ENCODE results near the gene PRM1. TPM values are rescaled to one million over a fixed set of nuclear protein-coding genes. Genes with fewer than 3 reads are reported as not detected.
"Not testable (repeated sequence)": the region's sequence is repeated elsewhere in the genome, so short reads cannot be mapped to it uniquely, and the experiment has no call there.

Gene PRM1
- total and polyA plus RNA-seq, 2 of the 4 experiments (the other 2 are of a cell fraction), result not detected

- H3K79me1 ChIP-seq (ENCODE audit: low read depth in 1 of 2, low read length in 2 of 2); in situ Hi-C loops (cut with MboI; ENCODE audit: low sequenced_read_pairs); H2AK9ac ChIP-seq (replicated peaks; ENCODE audit: low read depth, low read length, poor library complexity); H3K18ac ChIP-seq (ENCODE audit: low read depth, low read length); H3K36me3 ChIP-seq (ENCODE audit: control insufficient read depth, insufficient read depth, low read length); H4K20me1 ChIP-seq (ENCODE audit: insufficient read depth, low read length); H3K56ac ChIP-seq (ENCODE audit: extremely low read depth, insufficient read depth, low read length); H2AK5ac ChIP-seq (ENCODE audit: low read depth, low read length); H3K27ac ChIP-seq (ENCODE audit: insufficient read depth, low read length); H2AFZ ChIP-seq (replicated peaks; ENCODE audit: low read length, poor library complexity); CTCF ChIA-PET; H2BK15ac ChIP-seq (ENCODE audit: low read depth, low read length); H2BK120ac ChIP-seq (ENCODE audit: low read depth, low read length); DNase-seq; H3K4me2 ChIP-seq (ENCODE audit: low read depth, low read length); dilution Hi-C loops (cut with HindIII; ENCODE audit: low sequenced_read_pairs, unreplicated experiment); POLR2A ChIA-PET (ENCODE audit: unreplicated experiment); H4K91ac ChIP-seq (ENCODE audit: insufficient read depth, low read depth, low read length); H3K9ac ChIP-seq (ENCODE audit: low read depth, low read length); H4K8ac ChIP-seq (ENCODE audit: low read depth in 2 of 2, low read length in 2 of 2); H3K23ac ChIP-seq (ENCODE audit: low read depth, low read length); H3K9me1 ChIP-seq (ENCODE audit: insufficient read depth, low read length); H3K27me3 ChIP-seq (ENCODE audit: control insufficient read depth, insufficient read depth, low read length); BruUV-seq (replicated peaks); H2BK20ac ChIP-seq (ENCODE audit: low read depth, low read length); H3K9me3 ChIP-seq (ENCODE audit: control insufficient read depth, insufficient read depth, low read length); H2BK5ac ChIP-seq (ENCODE audit: low read depth, low read length, poor library complexity, severe bottlenecking); ATAC-seq (ENCODE audit: low read depth); H3K4ac ChIP-seq (ENCODE audit: low read depth, low read length); H4K5ac ChIP-seq (ENCODE audit: low read depth, low read length); H3K14ac ChIP-seq (replicated peaks; ENCODE audit: low read depth, low read length); H3K4me3 ChIP-seq (ENCODE audit: insufficient read depth, low read depth, low read length): not testable (repeated sequence)
- H3K4me1 ChIP-seq (ENCODE audit: control insufficient read depth, insufficient read depth, low read length), result peaks cover 10% of the 10 kb centered on the region
- 91% methylated on average over 5 of the region's 13 CpGs; no CpG with 5 or more reads in 1 of the 2 experiments for WGBS, 2 experiments (ENCODE audit: extremely low coverage in 2 of 2, insufficient read length in 1 of 2)
- intact Hi-C loops (cut with micrococcal nuclease), result loop anchor here (5.0 kb wide), 1 partner anchor 53 kb away; no protein-coding TSS in a partner anchor
Observed at GRCh38 chr16:11298950-11299547, 17.9 kb upstream of the PRM1 start.
